Suprapubic skin (tissue), 4 donors: ENCODE measurements around the gene ZNF292. TPM values are rescaled to one million over a fixed set of nuclear protein-coding genes. Genes with fewer than 3 reads are reported as not detected.

Experiments used
- DNase-seq, 2 donors: peaks; one replicate each; pipeline ENCODE4 v3.0.0-alpha.2; 2019; ENCODE audit warnings: low spot score in 2 of 2
- H3K27ac ChIP-seq: fragments of 200-600 bp; sonication (generic); one replicate; pipeline ENCODE4 v1.5.1; 2019
- H3K27me3 ChIP-seq: fragments of 200-600 bp; sonication (generic); one replicate; pipeline ENCODE4 v1.5.1; 2019
- H3K36me3 ChIP-seq: fragments of 200-600 bp; sonication (generic); one replicate; pipeline ENCODE4 v1.5.1; 2019
- H3K4me1 ChIP-seq: fragments of 200-600 bp; sonication (generic); one replicate; pipeline ENCODE4 v1.5.1; 2019
- H3K4me3 ChIP-seq: fragments of 200-600 bp; sonication (generic); one replicate; pipeline ENCODE4 v1.5.1; 2019; ENCODE audit warnings: mild to moderate bottlenecking
- H3K9me3 ChIP-seq: fragments of 200-600 bp; sonication (generic); one replicate; pipeline ENCODE4 v1.5.1; 2019
- EP300 ChIP-seq: sonication (generic); formaldehyde crosslinking; IDR thresholded peaks from one replicate; pipeline ENCODE4 v1.6.1; 2017; ENCODE audit warnings: antibody characterized with exemption
- POLR2A ChIP-seq, 2 donors: fragments of 450-650 bp; IDR thresholded peaks; one replicate each; pipeline ENCODE4 v1.6.1; 2017; ENCODE audit warnings: antibody characterized with exemption in 2 of 2, mild to moderate bottlenecking in 2 of 2, moderate library complexity in 2 of 2
- POLR2AphosphoS5 ChIP-seq, 3 donors: sonication (generic); formaldehyde crosslinking; IDR thresholded peaks; one replicate each; pipeline ENCODE4 v1.6.1; 2017; ENCODE audit warnings: antibody characterized with exemption in 3 of 3
- WGBS: methylation state at CpG from one replicate; pipeline ENCODE4 v1.1.5; 2018; 5-methylcytosine and 5-hydroxymethylcytosine counted together
- total RNA-seq, 4 donors: library from RNA; depleted of rRNA; stranded (reverse); fragments of >200 nt; gene quantifications; one replicate each; pipeline ENCODE4 v1.1.0, GENCODE V29; 2016
- TF ChIP-seq, protein P1 (sequence below), 2 donors: fragments of 200-600 bp in 1 of 2; fragments of 450-650 bp in 1 of 2; sonication (generic) in 1 of 2; IDR thresholded peaks; one replicate each; pipeline ENCODE4 v1.5.1; 2016 to 2019; ENCODE audit warnings: antibody characterized with exemption in 2 of 2, mild to moderate bottlenecking in 1 of 2, moderate library complexity in 1 of 2

Gene ZNF292
- total RNA-seq, 4 donors from 2014 or later: 26.7 to 111 (median 34.7) TPM

DNA sequence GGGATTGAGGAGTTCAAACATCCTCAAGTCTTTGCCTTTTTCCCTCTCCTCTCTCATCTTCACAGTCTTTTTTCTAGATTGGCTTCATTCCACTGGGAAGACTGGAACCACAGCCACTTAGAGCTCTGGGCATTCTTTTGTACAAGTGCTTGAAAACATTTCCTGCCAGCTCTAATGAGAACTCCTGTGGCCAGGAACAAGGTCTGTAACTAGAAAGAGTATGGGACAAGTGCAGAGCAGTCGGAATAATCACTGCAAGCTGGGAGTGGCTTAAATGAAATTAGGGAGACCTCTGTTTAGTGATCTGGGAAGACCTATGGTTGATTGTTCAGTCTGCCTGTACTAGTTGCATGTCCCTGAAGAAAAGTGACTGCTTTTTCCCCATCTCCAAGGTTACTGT, 126.1 kb downstream of the ZNF292 start:
- Histone ChIP-seq H3K4me1 (no peaks in the 10 kb centered on the region), H3K27me3 (no peaks in the 10 kb centered on the region), H3K36me3 (no peaks in the 10 kb centered on the region), H3K9me3 (no peaks in the 10 kb centered on the region), H3K27ac (no peak overlapping the region), H3K4me3 (no peak overlapping the region)
- DNase-seq: no peak
- TF ChIP-seq, protein P1, sequence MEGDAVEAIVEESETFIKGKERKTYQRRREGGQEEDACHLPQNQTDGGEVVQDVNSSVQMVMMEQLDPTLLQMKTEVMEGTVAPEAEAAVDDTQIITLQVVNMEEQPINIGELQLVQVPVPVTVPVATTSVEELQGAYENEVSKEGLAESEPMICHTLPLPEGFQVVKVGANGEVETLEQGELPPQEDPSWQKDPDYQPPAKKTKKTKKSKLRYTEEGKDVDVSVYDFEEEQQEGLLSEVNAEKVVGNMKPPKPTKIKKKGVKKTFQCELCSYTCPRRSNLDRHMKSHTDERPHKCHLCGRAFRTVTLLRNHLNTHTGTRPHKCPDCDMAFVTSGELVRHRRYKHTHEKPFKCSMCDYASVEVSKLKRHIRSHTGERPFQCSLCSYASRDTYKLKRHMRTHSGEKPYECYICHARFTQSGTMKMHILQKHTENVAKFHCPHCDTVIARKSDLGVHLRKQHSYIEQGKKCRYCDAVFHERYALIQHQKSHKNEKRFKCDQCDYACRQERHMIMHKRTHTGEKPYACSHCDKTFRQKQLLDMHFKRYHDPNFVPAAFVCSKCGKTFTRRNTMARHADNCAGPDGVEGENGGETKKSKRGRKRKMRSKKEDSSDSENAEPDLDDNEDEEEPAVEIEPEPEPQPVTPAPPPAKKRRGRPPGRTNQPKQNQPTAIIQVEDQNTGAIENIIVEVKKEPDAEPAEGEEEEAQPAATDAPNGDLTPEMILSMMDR (IDR thresholded peaks at IDR 0.05): no peak
- TF ChIP-seq POLR2AphosphoS5 (IDR thresholded peaks at IDR 0.05) (no peak), EP300 (no peak), POLR2A (IDR thresholded peaks at IDR 0.05) (no peak)
- 57% methylated on average over 1 of the region's 1 CpG for WGBS

GRCh38 chr6:87282743-87283142, 127.4 kb downstream of the ZNF292 start:
- no peak for DNase-seq
- WGBS: 68% methylated on average over 1 of the region's 1 CpG
- Histone ChIP-seq H3K27me3 (no peaks in the 10 kb centered on the region), H3K4me1 (no peaks in the 10 kb centered on the region), H3K9me3 (no peaks in the 10 kb centered on the region), H3K36me3 (no peaks in the 10 kb centered on the region), H3K27ac (no peak overlapping the region), H3K4me3 (no peak overlapping the region)
- TF ChIP-seq, protein P1 (IDR thresholded peaks at IDR 0.05): no peak
- TF ChIP-seq EP300 (no peak), POLR2A (IDR thresholded peaks at IDR 0.05) (no peak), POLR2AphosphoS5 (IDR thresholded peaks at IDR 0.05) (no peak)

GRCh38 chr6:87283461-87283860, 128.1 kb downstream of the ZNF292 start:
- no peak for DNase-seq
- H3K9me3 ChIP-seq: no peaks in the 10 kb centered on the region
- no peaks in the 10 kb centered on the region for H3K36me3 ChIP-seq
- H3K4me3 ChIP-seq: no peak overlapping the region
- 71% methylated on average over 3 of the region's 3 CpGs for WGBS
- no peaks in the 10 kb centered on the region for H3K27me3 ChIP-seq
- no peak overlapping the region for H3K27ac ChIP-seq
- no peaks in the 10 kb centered on the region for H3K4me1 ChIP-seq
- no peak for TF ChIP-seq EP300
- TF ChIP-seq, protein P1 (IDR thresholded peaks at IDR 0.05): no peak
- no peak for TF ChIP-seq POLR2AphosphoS5 (IDR thresholded peaks at IDR 0.05)
- TF ChIP-seq POLR2A (IDR thresholded peaks at IDR 0.05): no peak

- TF ChIP-seq EP300 (no peak), POLR2A (IDR thresholded peaks at IDR 0.05) (no peak), POLR2AphosphoS5 (IDR thresholded peaks at IDR 0.05) (no peak)
- TF ChIP-seq, protein P1 (IDR thresholded peaks at IDR 0.05): no peak
- Histone ChIP-seq H3K27me3 (no peaks in the 10 kb centered on the region), H3K36me3 (no peaks in the 10 kb centered on the region), H3K27ac (no peak overlapping the region), H3K4me3 (no peak overlapping the region), H3K9me3 (no peaks in the 10 kb centered on the region), H3K4me1 (no peaks in the 10 kb centered on the region)
- DNase-seq: no peak
- 74% methylated on average over 2 of the region's 2 CpGs for WGBS
Measured at GRCh38 chr6:87287251-87287650, 131.9 kb downstream of the ZNF292 start.

- Histone ChIP-seq H3K9me3 (no peaks in the 10 kb centered on the region), H3K4me3 (no peak overlapping the region), H3K27me3 (no peaks in the 10 kb centered on the region), H3K4me1 (no peaks in the 10 kb centered on the region), H3K27ac (no peak overlapping the region), H3K36me3 (no peaks in the 10 kb centered on the region)
- TF ChIP-seq, protein P1 (IDR thresholded peaks at IDR 0.05): no peak
- TF ChIP-seq EP300 (no peak), POLR2AphosphoS5 (IDR thresholded peaks at IDR 0.05) (no peak), POLR2A (IDR thresholded peaks at IDR 0.05) (no peak)
- no peak for DNase-seq
- WGBS: 89% methylated on average over 3 of the region's 3 CpGs
Measured at GRCh38 chr6:87289571-87289970, 134.2 kb downstream of the ZNF292 start.
